CD14-positive monocyte (primary cell): ENCODE measurements around the gene WNT11. TPM values are rescaled to one million over a fixed set of nuclear protein-coding genes. Genes with fewer than 3 reads are reported as not detected.

ENCODE experiments used
- DNase-seq, 3 donors: peaks; one replicate each; pipeline ENCODE4 v3.0.0-alpha.2; 2011 to 2022
- H2AFZ ChIP-seq: 2 replicates; pipeline ENCODE4 v1.6.0; 2012; ENCODE audit warnings: mild to moderate bottlenecking, low read depth, low read length, inconsistent platforms; ENCODE audit not compliant: insufficient read depth, poor library complexity, severe bottlenecking
- H3K27ac ChIP-seq, 2 donors: 1 replicate in 1 of 2; 2 replicates in 1 of 2; pipeline ENCODE4 v1.5.1; 2012 to 2013; ENCODE audit warnings: low read length in 2 of 2, control low read depth in 1 of 2, inconsistent platforms in 1 of 2, low read depth in 1 of 2, mild to moderate bottlenecking in 1 of 2
- H3K27me3 ChIP-seq, 2 donors: one replicate each; pipeline versions ENCODE4 v1.6.0 to v1.6.1; 2011 to 2013; ENCODE audit warnings: low read length in 2 of 2; ENCODE audit not compliant: control insufficient read depth in 2 of 2, insufficient read depth in 2 of 2
- H3K36me3 ChIP-seq, 2 donors: replicated peaks in 1 of 2; 1 replicate in 1 of 2; 2 replicates in 1 of 2; pipeline versions ENCODE4 v1.5.1 to v1.6.1; 2012 to 2013; ENCODE audit warnings: low read length in 2 of 2, control low read depth in 1 of 2, inconsistent platforms in 1 of 2, mild to moderate bottlenecking in 1 of 2; ENCODE audit not compliant: insufficient read depth in 2 of 2, control insufficient read depth in 1 of 2
- H3K4me1 ChIP-seq, 2 donors: 1 replicate in 1 of 2; 2 replicates in 1 of 2; pipeline versions ENCODE4 v1.5.1 to v1.6.1; 2012 to 2013; ENCODE audit warnings: low read length in 2 of 2, control low read depth in 1 of 2, inconsistent platforms in 1 of 2, mild to moderate bottlenecking in 1 of 2, moderate library complexity in 1 of 2; ENCODE audit not compliant: insufficient read depth in 2 of 2, control insufficient read depth in 1 of 2
- H3K4me2 ChIP-seq: replicated peaks from 2 replicates; pipeline ENCODE3; 2012; ENCODE audit warnings: low read length, moderate library complexity, mild to moderate bottlenecking; ENCODE audit not compliant: poor library complexity, severe bottlenecking; ENCODE audit errors: extremely low read depth
- H3K4me3 ChIP-seq, 3 experiments: fragments of 200-600 bp in 1 of 3; sonication (generic) in 1 of 3; replicated peaks in 1 of 3; 1 replicate in 2 of 3; 2 replicates in 1 of 3; pipeline ENCODE4 v1.5.1; 2011 to 2013; ENCODE audit warnings: low read length in 3 of 3, mild to moderate bottlenecking in 3 of 3, control low read depth in 2 of 3, low read depth in 2 of 3, inconsistent platforms in 1 of 3, moderate library complexity in 1 of 3
- H3K79me2 ChIP-seq: 2 replicates; pipeline ENCODE4 v1.6.0; 2012; ENCODE audit warnings: mild to moderate bottlenecking, control low read depth, inconsistent platforms, low read length, moderate library complexity; ENCODE audit not compliant: insufficient read depth
- H3K9ac ChIP-seq: 2 replicates; pipeline ENCODE4 v1.6.0; 2017; ENCODE audit warnings: low read length, mild to moderate bottlenecking; ENCODE audit not compliant: insufficient read depth, poor library complexity, severe bottlenecking
- H3K9me3 ChIP-seq, 2 donors: replicated peaks in 1 of 2; 1 replicate in 1 of 2; 2 replicates in 1 of 2; pipeline versions ENCODE4 v1.5.1 to v1.6.1; 2012 to 2013; ENCODE audit warnings: low read length in 2 of 2, control low read depth in 1 of 2; ENCODE audit not compliant: control insufficient read depth in 1 of 2, insufficient read depth in 1 of 2
- H4K20me1 ChIP-seq: 2 replicates; pipeline ENCODE4 v1.6.0; 2012; ENCODE audit warnings: mild to moderate bottlenecking, low read length, control low read depth, moderate library complexity; ENCODE audit not compliant: insufficient read depth
- H3K27ac Mint-ChIP-seq, 7 donors: one replicate each; pipeline ENCODE4 v1.8.0; 2020; ENCODE audit warnings: mild to moderate bottlenecking in 7 of 7, mixed read lengths in 7 of 7, moderate library complexity in 6 of 7, inconsistent platforms in 2 of 7
- H3K27me3 Mint-ChIP-seq, 3 donors: one replicate each; pipeline ENCODE4 v1.8.0; 2021 to 2022; ENCODE audit warnings: low read depth in 3 of 3, mild to moderate bottlenecking in 3 of 3, mixed read lengths in 3 of 3, moderate library complexity in 3 of 3, inconsistent platforms in 1 of 3
- H3K36me3 Mint-ChIP-seq, 2 donors: one replicate each; pipeline ENCODE4 v1.8.0; 2020; ENCODE audit warnings: mixed read lengths in 2 of 2, inconsistent platforms in 1 of 2, mild to moderate bottlenecking in 1 of 2
- H3K4me1 Mint-ChIP-seq: one replicate; pipeline ENCODE4 v1.8.0; 2020; ENCODE audit warnings: mild to moderate bottlenecking, mixed read lengths
- H3K4me3 Mint-ChIP-seq, 2 donors: one replicate each; pipeline ENCODE4 v1.8.0; 2020; ENCODE audit warnings: mild to moderate bottlenecking in 2 of 2, mixed read lengths in 2 of 2, moderate library complexity in 1 of 2
- H3K9me3 Mint-ChIP-seq, 7 donors: one replicate each; pipeline ENCODE4 v1.8.0; 2020 to 2022; ENCODE audit warnings: mixed read lengths in 7 of 7, mild to moderate bottlenecking in 6 of 7, moderate library complexity in 6 of 7, inconsistent platforms in 2 of 7
- WGBS: methylation state at CpG from one replicate; pipeline ENCODE4 v1.1.5; 2013; ENCODE audit warnings: missing lambda C conversion rate; ENCODE audit not compliant: insufficient coverage; 5-methylcytosine and 5-hydroxymethylcytosine counted together
- intact Hi-C, 2 donors: fragments of 100-400 bp; cut with micrococcal nuclease; formaldehyde crosslinking; loops; one replicate each; pipeline versions ENCODE4 v1.15.0 to v1.15.1; 2023
- polyA plus RNA-seq, 3 donors: library from polyadenylated mRNA; depleted of rRNA in 1 of 3; unstranded in 2 of 3; stranded (reverse) in 1 of 3; fragments of 300-500 nt in 2 of 3; fragments of >200 nt in 1 of 3; fragmentation: Illumina TruSeq in 2 of 3; gene quantifications; 1 replicate in 2 of 3; 2 replicates in 1 of 3; pipeline ENCODE4 v1.2.3, GENCODE V29; 2012 to 2021
- TF ChIP-seq, protein P1 (sequence below): fragments of 200-600 bp; IDR thresholded peaks from one replicate; pipeline ENCODE4 v1.8.0; 2022; ENCODE audit warnings: antibody characterized with exemption, mild to moderate bottlenecking

Gene WNT11
- polyA plus RNA-seq, 3 donors, result 0.09 to 0.24 (median 0.21) TPM

DNA sequence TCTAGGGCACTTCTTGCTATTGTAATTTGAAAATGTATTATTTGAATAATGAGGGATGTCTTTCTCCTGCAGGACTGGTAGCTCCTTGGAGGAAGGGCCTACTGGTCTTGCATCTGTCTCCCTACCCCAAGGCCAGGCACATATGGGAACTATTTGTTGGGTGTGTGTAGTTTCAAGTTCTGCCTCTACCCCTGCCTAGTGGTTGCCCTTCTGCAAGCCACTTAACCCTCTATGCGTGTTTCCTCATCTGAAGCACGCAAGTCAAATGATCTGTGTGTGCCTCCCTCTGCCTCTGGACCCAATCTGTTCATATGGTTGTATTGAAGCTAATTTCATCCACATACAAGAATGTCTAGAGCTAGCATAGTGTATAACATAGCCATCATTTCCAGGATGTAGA, 67.0 kb downstream of the WNT11 start:
- peaks cover 0 to 2% (median 0%) of the 10 kb centered on the region in 7 donors for H3K9me3 Mint-ChIP-seq
- peak overlapping the region in 3 of 7 donors; percentile 47 to 74 (median 58) for H3K27ac Mint-ChIP-seq
- Histone ChIP-seq H3K4me1 (peaks cover 12 to 16% of the 10 kb centered on the region in 2 donors), H3K4me3 (no peak overlapping the region), H3K79me2 (no peaks in the 10 kb centered on the region), H3K27ac (peak overlapping the region in 1 of 2 donors; percentile 30), H4K20me1 (peaks cover 12% of the 10 kb centered on the region), H3K27me3 (no peaks in the 10 kb centered on the region), H3K36me3 (peaks cover 42 to 78% of the 10 kb centered on the region in 2 donors), H2AFZ (no peak overlapping the region), H3K9ac (no peak overlapping the region), H3K4me2 (no peak overlapping the region), H3K9me3 (no peaks in the 10 kb centered on the region)
- H3K4me1 Mint-ChIP-seq, result peaks cover 19% of the 10 kb centered on the region
- H3K36me3 Mint-ChIP-seq, result peaks cover 47 to 59% of the 10 kb centered on the region in 2 donors
- H3K27me3 Mint-ChIP-seq, result no peaks in the 10 kb centered on the region
- H3K4me3 Mint-ChIP-seq, result no peak overlapping the region
- TF ChIP-seq, protein P1, sequence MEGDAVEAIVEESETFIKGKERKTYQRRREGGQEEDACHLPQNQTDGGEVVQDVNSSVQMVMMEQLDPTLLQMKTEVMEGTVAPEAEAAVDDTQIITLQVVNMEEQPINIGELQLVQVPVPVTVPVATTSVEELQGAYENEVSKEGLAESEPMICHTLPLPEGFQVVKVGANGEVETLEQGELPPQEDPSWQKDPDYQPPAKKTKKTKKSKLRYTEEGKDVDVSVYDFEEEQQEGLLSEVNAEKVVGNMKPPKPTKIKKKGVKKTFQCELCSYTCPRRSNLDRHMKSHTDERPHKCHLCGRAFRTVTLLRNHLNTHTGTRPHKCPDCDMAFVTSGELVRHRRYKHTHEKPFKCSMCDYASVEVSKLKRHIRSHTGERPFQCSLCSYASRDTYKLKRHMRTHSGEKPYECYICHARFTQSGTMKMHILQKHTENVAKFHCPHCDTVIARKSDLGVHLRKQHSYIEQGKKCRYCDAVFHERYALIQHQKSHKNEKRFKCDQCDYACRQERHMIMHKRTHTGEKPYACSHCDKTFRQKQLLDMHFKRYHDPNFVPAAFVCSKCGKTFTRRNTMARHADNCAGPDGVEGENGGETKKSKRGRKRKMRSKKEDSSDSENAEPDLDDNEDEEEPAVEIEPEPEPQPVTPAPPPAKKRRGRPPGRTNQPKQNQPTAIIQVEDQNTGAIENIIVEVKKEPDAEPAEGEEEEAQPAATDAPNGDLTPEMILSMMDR, result no peak
- DNase-seq, result peak in 1 of 3 donors; percentile 4
- intact Hi-C loops, result no loop called here
- WGBS, result no CpG with 5 or more reads among the region's 2 CpGs

Other genes starting within 250 kb of the WNT11 start
- 10 to 100 TPM; 18.3 to 22.5 (median 20.0) TPM for gene THAP12, start 174.6 kb upstream of the WNT11 start, polyA plus RNA-seq
- 1 to 10 TPM in 1 of 3 donors, under 1 TPM in 1, not detected in 1; 0.15 to 1.1 TPM for gene GVQW3, start 174.8 kb upstream of the WNT11 start, polyA plus RNA-seq
- gene EMSY, start 238.5 kb upstream of the WNT11 start, polyA plus RNA-seq, result 10 to 100 TPM in 1 of 3 donors, 1 to 10 TPM in 2; 9.2 to 31.3 (median 9.4) TPM